GM12878 (cell line): ENCODE measurements around the gene TPGS2.

Source experiments
- CTCF ChIP-seq, 3 experiments: IDR thresholded peaks in 2 of 3; conservative IDR thresholded peaks in 1 of 3; 2 replicates each; pipeline ENCODE4 v1.5.1; 2011; ENCODE audit warnings: low read depth in 3 of 3, low read length in 3 of 3, mild to moderate bottlenecking in 3 of 3, control low read depth in 2 of 3, moderate library complexity in 2 of 3, inconsistent platforms in 1 of 3, mixed read lengths in 1 of 3; ENCODE audit not compliant: control insufficient read depth in 2 of 3, insufficient read depth in 1 of 3; ENCODE audit errors: extremely low read depth in 1 of 3
- EGR1 ChIP-seq, 2 experiments: IDR thresholded peaks; 1 replicate in 1 of 2; 2 replicates in 1 of 2; pipeline ENCODE4 v1.6.1; 2011 to 2012; ENCODE audit warnings: low read depth in 2 of 2, low read length in 2 of 2, borderline replicate concordance in 1 of 2, mild to moderate bottlenecking in 1 of 2, moderate library complexity in 1 of 2
- EP300 ChIP-seq, 2 experiments: fragments of 150-350 bp in 1 of 2; IDR thresholded peaks; 2 replicates each; pipeline ENCODE4 v1.6.1; 2011 to 2012; ENCODE audit warnings: low read depth in 2 of 2, low read length in 2 of 2, borderline replicate concordance in 1 of 2, improper control_type of control experiment in 1 of 2, inconsistent platforms in 1 of 2; ENCODE audit not compliant: control insufficient read depth in 1 of 2

- TF ChIP-seq EGR1 (IDR thresholded peaks at IDR 0.05; ENCODE audit: borderline replicate concordance in 1 of 2, low read depth in 2 of 2, low read length in 2 of 2) (no peak), CTCF (IDR thresholded peaks at IDR 0.05 in 2 of 3, conservative IDR thresholded peaks at IDR 0.05 in 1 of 3; ENCODE audit: control insufficient read depth in 2 of 3, extremely low read depth in 1 of 3, insufficient read depth in 1 of 3, low read depth in 3 of 3, low read length in 3 of 3) (no peak), EP300 (IDR thresholded peaks at IDR 0.05; ENCODE audit: borderline replicate concordance in 1 of 2, control insufficient read depth in 1 of 2, low read depth in 2 of 2, low read length in 2 of 2) (no peak)
Measured at GRCh38 chr18:36811430-36811829, 17.4 kb downstream of the TPGS2 start.
